GM18861 (cell line): ENCODE measurements around the gene CFAP97D2.
"Not testable (repeated sequence)": the region's sequence is repeated elsewhere in the genome, so short reads cannot be mapped to it uniquely, and the experiment has no call there.

Source experiments
- ATAC-seq: cut with Tn5 transposase; IDR thresholded peaks from one replicate; pipeline ENCODE4 v1.9.1; 2021; ENCODE audit not compliant: unreplicated experiment

The CFAP97D2 gene

GRCh38 chr13:114157869-114158495 is 21.1 kb upstream of the CFAP97D2 start:
- ATAC-seq: no peak

- not testable (repeated sequence) for ATAC-seq
Measured at GRCh38 chr13:114158869-114159666, 20.0 kb upstream of the CFAP97D2 start.

GRCh38 chr13:114161028-114161556 is 18.0 kb upstream of the CFAP97D2 start:
- no peak for ATAC-seq

- no peak for ATAC-seq
Measured at GRCh38 chr13:114161644-114162532, 17.2 kb upstream of the CFAP97D2 start.

GRCh38 chr13:114162533-114162922 is 16.5 kb upstream of the CFAP97D2 start:
- ATAC-seq: no peak

GRCh38 chr13:114164053-114164452 is 15.0 kb upstream of the CFAP97D2 start:
- no peak for ATAC-seq

GRCh38 chr13:114164681-114165429 is 14.2 kb upstream of the CFAP97D2 start:
- no peak for ATAC-seq

- ATAC-seq: no peak
Measured at GRCh38 chr13:114166381-114167131, 12.5 kb upstream of the CFAP97D2 start.

- ATAC-seq: no peak
Measured at GRCh38 chr13:114167426-114167825, 11.6 kb upstream of the CFAP97D2 start.

GRCh38 chr13:114167885-114168284 is 11.2 kb upstream of the CFAP97D2 start:
- ATAC-seq: no peak

- no peak for ATAC-seq
Measured at GRCh38 chr13:114173272-114173671, 5.8 kb upstream of the CFAP97D2 start.

- no peak for ATAC-seq
Measured at GRCh38 chr13:114173745-114174144, 5.3 kb upstream of the CFAP97D2 start.

GRCh38 chr13:114174529-114174961 is 4.5 kb upstream of the CFAP97D2 start:
- ATAC-seq: no peak

GRCh38 chr13:114176359-114176902 is 2.6 kb upstream of the CFAP97D2 start:
- ATAC-seq: not testable (repeated sequence)

GRCh38 chr13:114177245-114178010 is 1.6 kb upstream of the CFAP97D2 start:
- no peak for ATAC-seq

GRCh38 chr13:114185182-114185971 is 6.3 kb downstream of the CFAP97D2 start:
- no peak for ATAC-seq

GRCh38 chr13:114194853-114195252 is 15.8 kb downstream of the CFAP97D2 start:
- ATAC-seq: no peak

GRCh38 chr13:114196629-114197028 is 17.6 kb downstream of the CFAP97D2 start:
- no peak for ATAC-seq
